Aorta (tissue), 5 donors: ENCODE data around the gene CERT1. TPM values are rescaled to one million over a fixed set of nuclear protein-coding genes. Genes with fewer than 3 reads are reported as not detected.

Source experiments
- ATAC-seq: fragments of 200-7000 bp; cut with Tn5 transposase; one replicate; pipeline ENCODE4 v1.9.1; 2022; ENCODE audit warnings: moderate library complexity; ENCODE audit not compliant: low FRiP score
- DNase-seq, 2 donors: peaks; one replicate each; pipeline ENCODE4 v3.0.0-alpha.2; 2020
- H3K27ac ChIP-seq, 2 donors: one replicate each; pipeline ENCODE4 v1.5.1; 2013; ENCODE audit warnings: low read length in 2 of 2, mild to moderate bottlenecking in 2 of 2, moderate library complexity in 2 of 2, control low read depth in 1 of 2, inconsistent platforms in 1 of 2, low read depth in 1 of 2
- H3K27me3 ChIP-seq, 2 donors: one replicate each; pipeline ENCODE4 v1.6.1; 2013; ENCODE audit warnings: control low read depth in 1 of 2, low read length in 1 of 2, mild to moderate bottlenecking in 1 of 2, moderate library complexity in 1 of 2; ENCODE audit not compliant: insufficient read depth in 2 of 2, control insufficient read depth in 1 of 2
- H3K36me3 ChIP-seq, 2 donors: one replicate each; pipeline ENCODE4 v1.6.1; 2013; ENCODE audit warnings: control low read depth in 1 of 2, low read length in 1 of 2, mild to moderate bottlenecking in 1 of 2; ENCODE audit not compliant: insufficient read depth in 2 of 2, control insufficient read depth in 1 of 2
- H3K4me1 ChIP-seq, 2 donors: one replicate each; pipeline ENCODE4 v1.6.1; 2013; ENCODE audit warnings: low read length in 2 of 2, control low read depth in 1 of 2, mild to moderate bottlenecking in 1 of 2, moderate library complexity in 1 of 2; ENCODE audit not compliant: insufficient read depth in 2 of 2, control insufficient read depth in 1 of 2
- H3K4me3 ChIP-seq, 2 donors: one replicate each; pipeline ENCODE4 v1.5.1; 2013; ENCODE audit warnings: low read length in 2 of 2, control low read depth in 1 of 2, mild to moderate bottlenecking in 1 of 2
- H3K9me3 ChIP-seq: one replicate; pipeline ENCODE4 v1.6.1; 2013; ENCODE audit warnings: mild to moderate bottlenecking, low read length; ENCODE audit not compliant: control insufficient read depth
- WGBS, 2 donors: extraction: QIAGEN DNeasy Blood & Tissue Kit; methylation state at CpG; one replicate each; pipeline ENCODE4 v1.1.7; 2013; 5-methylcytosine and 5-hydroxymethylcytosine counted together
- intact Hi-C, 2 donors: fragments of 100-400 bp; cut with DNase I; formaldehyde crosslinking; loops; one replicate each; pipeline versions ENCODE4 v1.14.2 to v1.15.0; 2022
- polyA plus RNA-seq, 2 donors: library from polyadenylated mRNA; stranded (reverse); fragments of 200-250 nt; gene quantifications; one replicate each; pipeline ENCODE4 v1.2.3, GENCODE V29; 2013
- total RNA-seq, 2 donors: library from RNA; stranded (reverse); fragmentation: NEBNext Ultra II Directional; extraction: Animal tissue kit (Norgen Biotek cat#: 25700); gene quantifications; one replicate each; pipeline ENCODE4 v1.2.1, GENCODE V29; 2021
- donor health status: healthy with polysubstance abuse.
- donor health status: Bipolar disorder and iron deficiency.
- donor health status: DM: no; HTN: no; CAD: no.
- donor health status: DM: no; HTN: no; CAD: no.
- donor health status: DM: yes; HTN: yes; CAD: no.

Gene CERT1
- total and polyA plus RNA-seq, 4 donors = 14.5 to 41.7 (median 24.6) TPM

- DNase-seq (no peak), ATAC-seq (no peak)
- H3K27me3 ChIP-seq = no peaks in the 10 kb centered on the region
- peaks cover 0 to 2% of the 10 kb centered on the region in 2 donors for H3K4me1 ChIP-seq
- H3K9me3 ChIP-seq = no peaks in the 10 kb centered on the region
- intact Hi-C loops = loop anchor here in 1 of 2 donors (10.0 kb wide), 1 partner anchor 156 kb away; no protein-coding TSS in a partner anchor
- no peak overlapping the region for H3K27ac ChIP-seq
- no peak overlapping the region for H3K4me3 ChIP-seq
- H3K36me3 ChIP-seq = no peaks in the 10 kb centered on the region
These were observed 17.8 kb upstream of the CERT1 start for GRCh38 chr5:75529185-75529584.

GRCh38 chr5:75526070-75526469 lies 14.6 kb upstream of the CERT1 start:
- no peak for ATAC-seq

GRCh38 chr5:75525344-75525743 lies 13.9 kb upstream of the CERT1 start:
- Histone ChIP-seq H3K4me3 (no peak overlapping the region), H3K4me1 (peaks cover 0 to 2% of the 10 kb centered on the region in 2 donors), H3K27ac (no peak overlapping the region), H3K9me3 (no peaks in the 10 kb centered on the region), H3K27me3 (no peaks in the 10 kb centered on the region), H3K36me3 (no peaks in the 10 kb centered on the region)
- no peak for ATAC-seq
- intact Hi-C loops = loop anchor here in 1 of 2 donors (10.0 kb wide), 1 partner anchor 159 kb away; no protein-coding TSS in a partner anchor
- DNase-seq = no peak
- 93 to 94% methylated on average over 1 of the region's 1 CpG for WGBS, 2 donors

More at GRCh38 chr5:75526070-75526469, 14.6 kb upstream of the CERT1 start:
- Histone ChIP-seq H3K27me3 (no peaks in the 10 kb centered on the region), H3K9me3 (no peaks in the 10 kb centered on the region), H3K36me3 (no peaks in the 10 kb centered on the region), H3K27ac (no peak overlapping the region), H3K4me3 (no peak overlapping the region), H3K4me1 (peaks cover 0 to 2% of the 10 kb centered on the region in 2 donors)
- no peak for DNase-seq
- intact Hi-C loops = loop anchor here in 1 of 2 donors (10.0 kb wide), 1 partner anchor 159 kb away; no protein-coding TSS in a partner anchor
- WGBS, 2 donors = 85 to 96% methylated on average over 2 of the region's 2 CpGs

- Histone ChIP-seq H3K9me3 (no peaks in the 10 kb centered on the region), H3K36me3 (no peaks in the 10 kb centered on the region), H3K27me3 (no peaks in the 10 kb centered on the region), H3K27ac (no peak overlapping the region), H3K4me1 (peaks cover 0 to 2% of the 10 kb centered on the region in 2 donors), H3K4me3 (no peak overlapping the region)
- 82 to 93% methylated on average over 1 of the region's 1 CpG for WGBS, 2 donors
- intact Hi-C loops = loop anchor here in 1 of 2 donors (10.0 kb wide), 1 partner anchor 160 kb away; no protein-coding TSS in a partner anchor
- ATAC-seq (no peak), DNase-seq (no peak)
These were observed 13.2 kb upstream of the CERT1 start for GRCh38 chr5:75524591-75524990.

- WGBS, 2 donors = 82 to 90% methylated on average over 3 of the region's 3 CpGs
- no peak for DNase-seq
- peaks cover 0 to 2% of the 10 kb centered on the region in 2 donors for H3K4me1 ChIP-seq
- no peaks in the 10 kb centered on the region for H3K36me3 ChIP-seq
- no peaks in the 10 kb centered on the region for H3K9me3 ChIP-seq
- intact Hi-C loops = loop anchor here in 1 of 2 donors (10.0 kb wide), 1 partner anchor 161 kb away; no protein-coding TSS in a partner anchor
- ATAC-seq = no peak
- no peaks in the 10 kb centered on the region for H3K27me3 ChIP-seq
- H3K27ac ChIP-seq = no peak overlapping the region
- no peak overlapping the region for H3K4me3 ChIP-seq
These were observed 12.6 kb upstream of the CERT1 start for GRCh38 chr5:75524071-75524470.

GRCh38 chr5:75523275-75523674 lies 11.8 kb upstream of the CERT1 start:
- DNase-seq (no peak), ATAC-seq (no peak)
- H3K4me3 ChIP-seq = no peak overlapping the region
- H3K36me3 ChIP-seq = no peaks in the 10 kb centered on the region
- H3K27me3 ChIP-seq = no peaks in the 10 kb centered on the region
- 98% methylated on average over 1 of the region's 1 CpG for WGBS, 2 donors
- H3K4me1 ChIP-seq = peaks cover 0 to 2% of the 10 kb centered on the region in 2 donors
- H3K9me3 ChIP-seq = no peaks in the 10 kb centered on the region
- intact Hi-C loops = loop anchor here in 1 of 2 donors (10.0 kb wide), 1 partner anchor 162 kb away; no protein-coding TSS in a partner anchor
- no peak overlapping the region for H3K27ac ChIP-seq

GRCh38 chr5:75522542-75522941 lies 11.1 kb upstream of the CERT1 start:
- intact Hi-C loops = loop anchor here in 1 of 2 donors (10.0 kb wide), 1 partner anchor 162 kb away; no protein-coding TSS in a partner anchor
- WGBS, 2 donors = 94 to 96% methylated on average over 1 of the region's 1 CpG
- H3K27me3 ChIP-seq = no peaks in the 10 kb centered on the region
- no peak for ATAC-seq
- no peak overlapping the region for H3K27ac ChIP-seq
- H3K4me1 ChIP-seq = peaks cover 0 to 2% of the 10 kb centered on the region in 2 donors
- DNase-seq = no peak
- no peaks in the 10 kb centered on the region for H3K36me3 ChIP-seq
- no peaks in the 10 kb centered on the region for H3K9me3 ChIP-seq
- no peak overlapping the region for H3K4me3 ChIP-seq

- H3K4me3 ChIP-seq = no peak overlapping the region
- H3K27ac ChIP-seq = peak overlapping the region in 1 of 2 donors; percentile 44
- no peaks in the 10 kb centered on the region for H3K9me3 ChIP-seq
- DNase-seq (no peak), ATAC-seq (no peak)
- H3K27me3 ChIP-seq = no peaks in the 10 kb centered on the region
- intact Hi-C loops = loop anchor here in 1 of 2 donors (10.0 kb wide), 1 partner anchor 163 kb away; no protein-coding TSS in a partner anchor
- H3K36me3 ChIP-seq = no peaks in the 10 kb centered on the region
- no peaks in the 10 kb centered on the region for H3K4me1 ChIP-seq
These were observed 10.6 kb upstream of the CERT1 start for GRCh38 chr5:75522025-75522424.

GRCh38 chr5:75521195-75521594 lies 9.8 kb upstream of the CERT1 start:
- H3K27me3 ChIP-seq = no peaks in the 10 kb centered on the region
- WGBS, 2 donors = 96 to 97% methylated on average over 2 of the region's 2 CpGs
- H3K27ac ChIP-seq = no peak overlapping the region
- H3K4me1 ChIP-seq = no peaks in the 10 kb centered on the region
- H3K4me3 ChIP-seq = no peak overlapping the region
- no peak for ATAC-seq
- H3K36me3 ChIP-seq = no peaks in the 10 kb centered on the region
- intact Hi-C loops = loop anchor here in 1 of 2 donors (10.0 kb wide), 1 partner anchor 164 kb away; no protein-coding TSS in a partner anchor
- no peaks in the 10 kb centered on the region for H3K9me3 ChIP-seq
- DNase-seq = no peak
